Measurements from ENCODE around the gene TNFRSF11A. TPM values are rescaled to one million over a fixed set of nuclear protein-coding genes. Genes with fewer than 3 reads are reported as not detected.

The TNFRSF11A gene
- total RNA-seq, 3 donors from 2014 or later: 23.3 to 87.3 (median 59.3) TPM

- TF ChIP-seq, protein P1, sequence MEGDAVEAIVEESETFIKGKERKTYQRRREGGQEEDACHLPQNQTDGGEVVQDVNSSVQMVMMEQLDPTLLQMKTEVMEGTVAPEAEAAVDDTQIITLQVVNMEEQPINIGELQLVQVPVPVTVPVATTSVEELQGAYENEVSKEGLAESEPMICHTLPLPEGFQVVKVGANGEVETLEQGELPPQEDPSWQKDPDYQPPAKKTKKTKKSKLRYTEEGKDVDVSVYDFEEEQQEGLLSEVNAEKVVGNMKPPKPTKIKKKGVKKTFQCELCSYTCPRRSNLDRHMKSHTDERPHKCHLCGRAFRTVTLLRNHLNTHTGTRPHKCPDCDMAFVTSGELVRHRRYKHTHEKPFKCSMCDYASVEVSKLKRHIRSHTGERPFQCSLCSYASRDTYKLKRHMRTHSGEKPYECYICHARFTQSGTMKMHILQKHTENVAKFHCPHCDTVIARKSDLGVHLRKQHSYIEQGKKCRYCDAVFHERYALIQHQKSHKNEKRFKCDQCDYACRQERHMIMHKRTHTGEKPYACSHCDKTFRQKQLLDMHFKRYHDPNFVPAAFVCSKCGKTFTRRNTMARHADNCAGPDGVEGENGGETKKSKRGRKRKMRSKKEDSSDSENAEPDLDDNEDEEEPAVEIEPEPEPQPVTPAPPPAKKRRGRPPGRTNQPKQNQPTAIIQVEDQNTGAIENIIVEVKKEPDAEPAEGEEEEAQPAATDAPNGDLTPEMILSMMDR (IDR thresholded peaks at IDR 0.05): no peak
- no peak for DNase-seq
- peaks cover 20% of the 10 kb centered on the region for H3K4me1 ChIP-seq (ENCODE audit: low read depth)
- intact Hi-C loops (cut with DNase I, micrococcal nuclease): no loop called here
- no peak overlapping the region for H3K4me3 ChIP-seq
- no peaks in the 10 kb centered on the region for H3K36me3 ChIP-seq (ENCODE audit: low read depth)
- ATAC-seq: no peak
- H3K9me3 ChIP-seq: no peaks in the 10 kb centered on the region
These were observed 16.4 kb downstream of the TNFRSF11A start for GRCh38 chr18:62341473-62341872.

GRCh38 chr18:62342884-62343283, 17.8 kb downstream of the TNFRSF11A start:
- Histone ChIP-seq H3K4me1 (ENCODE audit: low read depth) (peaks cover 26% of the 10 kb centered on the region), H3K36me3 (ENCODE audit: low read depth) (no peaks in the 10 kb centered on the region), H3K9me3 (no peaks in the 10 kb centered on the region), H3K4me3 (no peak overlapping the region)
- intact Hi-C loops (cut with DNase I, micrococcal nuclease): no loop called here
- DNase-seq (no peak), ATAC-seq (no peak)
- TF ChIP-seq, protein P1 (IDR thresholded peaks at IDR 0.05): no peak

- intact Hi-C loops (cut with DNase I, micrococcal nuclease): no loop called here
- TF ChIP-seq, protein P1 (IDR thresholded peaks at IDR 0.05): no peak
These were observed 18.2 kb downstream of the TNFRSF11A start for GRCh38 chr18:62343316-62343715.

DNA sequence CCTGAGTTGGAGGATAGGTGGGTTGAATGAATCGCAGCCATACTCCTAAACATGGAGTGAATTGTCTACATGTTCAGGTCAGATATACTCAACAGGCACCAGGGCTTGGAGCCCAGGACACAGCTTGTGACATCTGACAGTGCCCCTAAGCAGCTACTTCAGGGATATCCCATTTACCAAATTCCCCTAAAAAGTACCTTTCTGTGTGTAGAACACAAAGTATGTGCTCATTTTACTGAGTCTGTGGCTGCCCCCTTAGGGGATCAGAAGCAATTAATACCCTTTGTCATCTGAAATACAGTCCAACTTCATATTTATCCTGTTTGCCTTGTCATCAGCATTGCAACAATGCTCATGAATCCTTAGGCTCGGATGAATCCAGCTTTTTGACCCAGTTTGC, 20.8 kb downstream of the TNFRSF11A start:
- Histone ChIP-seq H3K36me3 (ENCODE audit: low read depth) (no peaks in the 10 kb centered on the region), H3K4me3 (no peak overlapping the region), H3K9me3 (no peaks in the 10 kb centered on the region), H3K4me1 (ENCODE audit: low read depth) (peaks cover 12% of the 10 kb centered on the region)
- ATAC-seq (peak; percentile 16), DNase-seq (no peak)
- TF ChIP-seq, protein P1 (IDR thresholded peaks at IDR 0.05): no peak
- intact Hi-C loops (cut with DNase I, micrococcal nuclease): no loop called here

More at GRCh38 chr18:62343316-62343715, 18.2 kb downstream of the TNFRSF11A start:
- peaks cover 26% of the 10 kb centered on the region for H3K4me1 ChIP-seq (ENCODE audit: low read depth)
- no peaks in the 10 kb centered on the region for H3K9me3 ChIP-seq
- H3K36me3 ChIP-seq (ENCODE audit: low read depth): no peaks in the 10 kb centered on the region
- no peak overlapping the region for H3K4me3 ChIP-seq
- no peak for DNase-seq
- no peak for ATAC-seq

DNA sequence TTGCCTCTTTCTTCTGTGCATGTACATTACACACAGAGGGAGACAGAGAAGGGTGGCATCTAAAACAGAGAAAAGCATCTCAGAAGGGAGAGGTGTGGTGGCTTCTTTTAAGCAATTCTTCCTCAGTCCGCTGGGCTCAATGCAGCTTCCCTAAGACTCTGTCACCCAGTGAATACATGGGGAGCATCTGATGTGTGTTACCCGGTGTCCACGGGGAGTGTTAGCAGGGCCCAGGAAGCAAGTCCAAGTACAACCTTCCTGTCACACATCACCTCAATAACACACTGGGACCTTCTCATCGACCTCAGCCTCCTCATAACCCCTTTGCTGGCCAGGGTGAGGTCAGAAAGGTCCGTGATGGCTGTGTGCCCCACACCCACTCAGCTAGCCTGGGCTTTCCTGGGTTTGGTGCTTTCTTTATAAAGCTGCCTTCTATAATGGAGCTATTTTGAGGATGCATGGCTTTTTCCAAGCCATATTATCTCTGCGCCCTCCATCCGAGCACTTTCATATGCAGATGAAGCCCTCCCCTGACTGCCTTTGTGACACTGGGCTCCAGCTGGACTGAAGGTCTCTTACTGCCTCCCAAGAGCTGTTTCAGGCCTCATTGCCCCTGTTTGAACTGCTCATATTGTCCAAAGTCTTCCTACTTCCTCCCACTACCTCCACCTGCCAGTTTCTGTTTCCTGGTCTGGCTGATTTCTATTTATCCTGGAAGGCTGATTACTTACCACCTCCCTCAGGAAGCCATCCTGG, 21.4 kb downstream of the TNFRSF11A start:
- Histone ChIP-seq H3K4me3 (no peak overlapping the region), H3K4me1 (ENCODE audit: low read depth) (peaks cover 12% of the 10 kb centered on the region), H3K9me3 (no peaks in the 10 kb centered on the region), H3K36me3 (ENCODE audit: low read depth) (no peaks in the 10 kb centered on the region)
- DNase-seq: no peak
- peak; percentile 87 for ATAC-seq
- TF ChIP-seq, protein P1 (IDR thresholded peaks at IDR 0.05): no peak
- intact Hi-C loops (cut with DNase I, micrococcal nuclease): no loop called here

Measured in mucosa of descending colon (tissue), 3 donors.